GM19328 (cell line): Measurements from ENCODE around the gene KIF26B.
"Not testable (repeated sequence)": the region's sequence is repeated elsewhere in the genome, so short reads cannot be mapped to it uniquely, and the experiment has no call there.

ENCODE experiments used
- ATAC-seq: cut with Tn5 transposase; IDR thresholded peaks from one replicate; pipeline ENCODE4 v1.9.1; 2021; ENCODE audit warnings: mild to moderate bottlenecking, moderate library complexity; ENCODE audit not compliant: unreplicated experiment

KIF26B gene

DNA sequence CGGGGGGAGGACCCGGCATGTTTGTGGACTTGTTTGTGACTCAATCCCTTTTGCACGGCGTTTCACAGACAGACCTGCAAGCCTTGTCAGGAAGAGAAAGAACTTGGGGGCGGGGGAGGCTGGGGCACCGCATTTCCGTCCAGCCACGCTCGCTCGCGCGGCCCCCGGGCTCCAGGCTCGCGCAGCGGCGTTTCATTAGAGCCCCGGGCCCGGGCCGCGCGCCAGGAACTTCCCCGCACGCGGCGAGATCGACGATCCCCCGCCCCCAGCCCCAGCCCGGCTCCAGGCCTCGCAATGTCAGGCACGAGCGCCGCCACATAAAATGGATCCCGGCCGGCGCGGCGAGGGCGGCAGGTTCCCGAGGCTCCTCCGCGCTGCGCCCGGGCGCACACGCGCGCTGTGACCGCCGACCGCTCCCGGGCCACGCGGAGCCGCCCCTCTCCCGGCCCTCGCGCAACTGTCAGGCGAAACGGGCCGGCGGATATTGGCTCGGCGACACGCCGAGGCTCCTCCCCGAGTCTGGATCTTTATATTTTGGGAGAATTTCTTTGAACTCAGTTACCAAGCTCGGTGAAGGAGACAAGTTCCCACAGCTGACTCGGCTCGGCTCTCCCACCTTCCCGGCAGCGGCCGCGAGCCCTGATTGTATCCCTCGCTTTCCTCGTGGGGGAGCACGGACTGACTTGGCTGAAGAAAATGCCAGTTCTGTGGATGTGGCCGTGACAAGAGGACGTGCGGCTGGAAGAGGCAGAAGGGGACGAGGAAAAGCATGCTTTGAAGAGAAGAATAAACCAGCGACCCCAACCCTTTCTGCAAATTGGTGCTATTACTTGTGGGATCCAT is at the start of gene KIF26B:
Gene KIF26B, plus strand, starts transcription at position 557 of the 843 bp plus-strand sequence. CDS start 440 bp downstream, outside the sequence.
- no peak for ATAC-seq

DNA sequence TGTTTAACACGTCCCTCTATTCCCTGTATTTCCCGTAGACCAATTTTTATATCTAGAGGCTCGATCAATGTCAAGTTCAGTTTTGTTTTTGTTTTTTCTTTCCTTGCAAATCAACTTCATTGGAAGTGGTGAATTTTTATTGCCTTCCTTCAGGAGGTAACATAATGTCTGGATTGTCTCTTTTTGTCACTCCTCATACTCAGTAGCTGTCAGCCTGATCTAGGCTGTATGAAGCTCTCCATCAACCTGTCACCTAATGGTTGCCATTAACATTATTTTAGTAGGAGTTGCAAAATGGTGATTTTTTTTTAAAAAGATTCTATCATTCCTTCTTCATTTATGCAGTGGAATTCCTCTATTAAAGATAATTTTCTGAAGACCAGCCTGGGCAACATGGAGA is 49.7 kb upstream of the KIF26B start:
- no peak for ATAC-seq

DNA sequence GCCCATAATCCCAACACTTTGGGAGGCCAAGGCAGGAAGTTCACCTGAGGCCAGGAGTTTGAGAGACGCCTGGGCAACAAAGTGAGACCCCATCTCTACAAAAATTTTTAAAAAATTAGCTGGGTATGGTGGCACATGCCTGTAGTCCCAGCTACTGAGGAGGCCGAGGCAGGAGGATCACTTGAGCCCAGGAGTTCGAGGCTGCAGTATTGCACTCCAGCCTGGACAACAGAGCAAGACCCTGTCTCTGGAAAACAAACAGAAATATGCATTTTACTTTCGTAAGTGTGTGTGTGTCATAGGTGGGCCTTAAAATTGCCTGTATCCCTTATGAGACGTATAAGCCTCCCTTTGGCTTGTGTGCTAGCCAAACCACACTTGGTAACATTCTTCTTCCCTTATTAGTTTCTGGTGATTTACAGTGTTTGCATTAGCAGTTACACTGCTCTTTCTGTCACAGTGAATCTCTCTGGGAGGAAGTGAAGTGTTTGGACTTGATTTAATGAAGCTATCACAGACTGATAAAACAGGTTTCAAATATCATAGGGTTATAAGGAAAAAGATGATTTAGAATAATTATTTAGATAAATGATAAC is 48.9 kb upstream of the KIF26B start:
- ATAC-seq: no peak

DNA sequence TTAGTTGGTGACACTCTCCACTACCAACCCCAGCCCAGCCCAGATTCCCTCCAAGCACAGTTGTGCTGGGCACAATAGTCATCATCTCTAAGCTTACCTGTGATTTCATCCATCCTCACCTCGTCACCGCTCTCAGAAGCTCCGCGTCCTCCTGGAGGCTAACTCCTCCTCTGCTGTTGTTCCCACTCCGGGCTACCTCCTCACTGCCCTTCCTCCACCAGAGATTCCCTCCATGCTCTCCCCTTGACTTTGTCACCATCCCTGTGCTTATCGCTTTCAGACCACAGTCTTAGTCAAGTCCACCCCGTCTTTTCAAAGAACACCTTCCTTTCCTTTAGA is 47.0 kb upstream of the KIF26B start:
- ATAC-seq: no peak

DNA sequence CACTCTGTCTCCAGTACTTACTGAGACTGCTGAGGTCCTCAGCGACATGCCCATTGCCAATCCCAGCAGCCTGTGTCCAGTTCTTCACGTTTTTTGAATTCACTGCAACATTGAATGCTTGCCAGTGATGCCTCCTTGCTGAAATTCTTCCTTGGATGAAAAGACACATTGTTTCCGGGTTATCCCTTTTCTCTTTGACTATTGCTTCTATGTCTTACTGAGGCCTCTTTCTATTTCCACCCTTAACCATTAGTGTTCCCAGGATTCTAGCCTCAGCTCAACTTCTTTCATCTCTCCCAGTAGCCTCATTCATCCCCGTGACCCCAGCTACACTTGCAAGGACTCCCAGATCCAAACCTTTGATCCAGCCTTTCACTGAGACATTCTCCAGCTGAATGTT is 46.5 kb upstream of the KIF26B start:
- ATAC-seq: no peak

DNA sequence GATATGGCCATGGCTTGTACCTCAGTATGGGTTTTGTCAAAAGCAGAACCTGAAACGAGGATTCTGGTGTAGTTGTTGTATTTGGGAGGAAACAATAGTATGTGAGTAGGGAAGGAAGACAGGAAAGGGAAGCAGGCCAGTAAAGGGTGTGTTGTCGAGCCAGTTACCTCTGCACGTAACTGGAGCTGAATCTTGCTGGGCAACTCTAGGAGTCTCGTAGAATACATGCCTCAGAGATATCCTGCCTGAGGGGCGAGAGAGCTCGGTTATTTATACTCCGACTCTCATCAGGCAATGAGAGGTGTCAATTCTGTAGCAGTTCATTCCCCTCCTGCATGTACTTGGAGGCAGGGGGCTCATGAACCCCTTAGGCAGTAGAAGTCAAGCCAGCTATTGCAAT is 45.9 kb upstream of the KIF26B start:
- ATAC-seq: no peak

DNA sequence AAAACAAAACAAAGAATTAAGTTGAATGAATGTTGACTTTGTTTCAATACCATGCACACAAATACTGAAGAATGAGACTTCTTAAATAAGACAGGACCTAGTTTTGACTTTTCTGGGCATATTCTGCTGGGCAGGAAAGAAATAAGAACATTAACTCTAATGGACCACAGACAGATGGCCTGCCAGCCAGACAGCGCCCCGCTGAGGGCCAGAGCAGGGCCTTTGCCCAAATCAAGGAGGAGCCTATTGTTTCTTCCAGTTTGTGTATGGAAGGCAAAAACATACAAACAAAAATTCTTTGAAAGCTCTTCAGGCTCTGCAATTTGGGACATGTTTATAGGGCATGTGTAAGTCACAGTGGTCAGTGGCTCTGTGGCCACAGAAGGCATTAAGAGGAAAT is 44.4 kb upstream of the KIF26B start:
- ATAC-seq: no peak

DNA sequence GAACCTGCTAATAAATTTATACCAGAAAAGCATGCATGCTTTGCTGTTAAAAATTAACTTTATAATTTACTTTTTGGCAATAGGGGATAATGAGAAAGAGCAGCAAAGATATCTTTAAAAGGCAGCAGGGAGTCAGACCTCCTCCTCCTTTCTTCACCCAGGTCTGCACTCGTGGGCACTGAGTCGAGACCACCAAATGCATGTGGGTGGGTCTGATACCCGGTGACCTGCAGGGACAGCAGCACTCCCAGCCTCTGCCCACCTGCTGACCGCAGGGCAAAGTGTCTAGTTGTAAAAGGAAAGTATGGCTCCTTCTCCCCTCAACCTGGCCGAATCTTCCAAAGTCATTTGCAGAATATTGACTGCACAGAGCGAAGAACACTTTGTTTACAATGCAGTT is 43.7 kb upstream of the KIF26B start:
- no peak for ATAC-seq

DNA sequence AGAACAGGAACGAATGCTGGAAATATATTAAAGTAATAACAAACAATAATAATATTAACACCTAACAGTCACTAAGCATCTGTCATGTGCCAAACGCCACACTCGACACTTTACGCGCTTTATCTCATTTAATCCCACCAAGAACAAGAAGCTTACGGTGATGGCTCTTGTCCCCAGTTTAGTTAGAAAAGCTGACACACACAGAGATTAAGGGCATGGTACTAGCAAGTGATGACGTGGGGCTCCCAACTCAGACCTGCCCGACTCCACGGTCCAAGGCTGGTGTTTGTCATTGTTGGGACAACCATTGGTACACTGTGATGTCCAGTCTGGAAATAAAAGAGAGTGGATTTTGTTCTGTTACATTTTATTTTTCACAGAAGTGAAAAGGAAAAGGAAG is 41.1 kb upstream of the KIF26B start:
- no peak for ATAC-seq

DNA sequence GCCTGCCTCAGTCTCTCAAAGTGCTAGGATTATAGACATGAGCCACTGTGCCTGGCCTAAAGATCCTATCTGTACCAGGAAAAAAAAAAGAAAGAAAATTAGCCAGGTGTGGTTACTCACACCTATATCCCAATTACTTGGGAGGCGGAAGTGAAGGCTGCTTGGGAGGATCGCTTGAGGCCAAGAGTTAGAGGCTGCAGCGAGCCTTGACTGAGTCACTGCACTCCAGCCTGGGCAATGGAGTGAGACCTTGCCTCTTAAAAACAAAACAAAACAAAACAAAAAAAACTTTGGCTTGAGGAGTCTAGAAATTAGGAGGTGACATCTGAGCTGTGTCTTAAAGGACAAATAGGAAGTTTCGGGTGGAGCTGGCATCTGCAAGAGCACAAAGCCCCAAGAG is 38.7 kb upstream of the KIF26B start:
- no peak for ATAC-seq

DNA sequence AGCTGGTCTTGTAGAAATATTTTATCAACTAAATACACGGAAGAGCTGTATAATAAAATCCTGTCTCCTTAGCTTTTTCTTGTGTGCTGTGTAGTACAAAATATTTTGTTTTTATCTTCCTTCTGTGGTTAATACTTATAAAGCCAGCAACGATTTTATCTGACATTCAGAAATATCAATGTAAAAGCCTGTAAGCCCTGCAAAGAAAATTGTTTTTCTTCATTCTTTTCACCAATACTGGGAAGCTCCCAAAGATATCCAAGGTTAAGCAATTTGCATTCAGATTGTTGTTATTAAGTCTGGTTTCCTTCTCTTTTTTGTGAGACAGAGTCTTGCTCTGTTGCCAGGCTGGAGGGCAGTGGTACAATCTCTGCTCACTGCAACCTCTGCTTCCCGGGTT is 38.0 kb upstream of the KIF26B start:
- ATAC-seq: no peak

DNA sequence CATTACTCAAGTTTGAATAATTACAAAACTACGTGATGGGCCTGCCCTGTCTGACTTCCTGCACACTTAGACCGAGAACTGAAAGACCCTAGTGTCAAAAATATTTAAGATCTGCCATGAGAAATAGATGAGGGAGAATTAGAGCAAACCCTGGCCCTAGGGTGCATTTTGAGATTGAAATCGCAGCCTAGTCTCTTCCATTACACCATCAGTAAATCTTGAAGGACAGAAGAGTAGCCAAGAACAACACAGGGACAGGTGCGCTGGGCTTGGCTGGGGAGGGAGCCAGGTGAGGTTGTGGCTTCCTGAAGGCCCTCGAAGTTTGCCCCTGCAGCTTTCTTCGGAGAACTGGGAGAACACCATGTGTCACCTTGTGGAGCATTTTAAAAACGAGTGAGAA is 36.7 kb upstream of the KIF26B start:
- no peak for ATAC-seq

DNA sequence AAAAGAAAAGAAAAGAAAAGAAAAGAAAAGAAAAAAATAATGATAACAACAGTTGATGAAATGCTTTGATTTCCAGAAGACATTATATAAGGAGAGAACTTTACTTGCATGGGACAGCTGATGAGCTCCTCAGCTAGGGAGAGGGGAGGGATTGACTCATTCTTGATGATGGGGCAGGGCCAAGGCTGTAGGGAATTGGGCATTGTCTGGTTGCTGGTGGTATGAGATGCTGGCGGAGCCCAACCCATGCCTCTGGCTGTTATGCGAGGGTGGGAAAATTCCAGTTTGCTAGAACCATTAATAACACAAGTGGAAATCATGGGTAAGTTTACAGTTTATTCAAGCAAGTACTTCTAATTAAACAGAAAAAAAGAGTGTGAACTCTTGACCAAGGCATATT is 36.0 kb upstream of the KIF26B start:
- ATAC-seq: no peak

DNA sequence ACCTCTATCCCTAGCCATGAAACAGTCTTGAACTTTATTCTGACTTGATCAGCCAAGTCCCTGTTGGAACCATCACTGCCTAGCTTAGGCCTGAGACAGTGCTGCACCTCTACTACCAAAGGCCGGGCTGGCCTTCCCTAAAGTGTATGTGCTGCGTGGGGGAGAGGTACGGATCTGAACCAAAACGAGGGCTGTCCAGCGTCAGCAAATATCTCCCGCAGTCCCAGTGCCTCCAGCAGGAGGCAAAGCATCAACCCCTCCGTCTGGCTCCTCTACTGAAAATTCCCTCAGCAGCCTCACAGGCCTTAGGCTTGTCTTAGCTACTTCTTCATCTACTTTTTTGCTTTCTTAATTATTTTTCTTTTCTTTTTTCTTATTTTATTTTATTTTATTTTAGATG is 33.3 kb upstream of the KIF26B start:
- ATAC-seq: no peak

DNA sequence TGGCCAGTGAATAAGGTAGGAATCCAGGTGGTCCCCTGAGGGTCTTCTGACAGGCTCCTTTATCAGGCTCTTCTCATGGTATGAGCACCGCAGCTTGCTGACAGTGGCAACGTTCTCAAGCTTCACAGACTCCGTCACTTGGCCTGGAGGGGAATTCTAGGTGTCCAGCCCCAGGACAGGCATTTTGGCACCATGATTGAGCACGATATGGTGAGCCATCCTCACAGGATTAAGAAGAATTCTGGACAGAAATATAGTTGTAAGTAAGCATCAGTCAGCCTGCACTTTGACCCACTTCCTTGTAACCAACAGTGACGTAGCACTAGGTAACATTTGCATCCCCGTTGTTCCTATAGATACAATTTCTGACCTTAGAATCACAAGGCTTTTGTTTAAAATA is 30.5 kb upstream of the KIF26B start:
- no peak for ATAC-seq

DNA sequence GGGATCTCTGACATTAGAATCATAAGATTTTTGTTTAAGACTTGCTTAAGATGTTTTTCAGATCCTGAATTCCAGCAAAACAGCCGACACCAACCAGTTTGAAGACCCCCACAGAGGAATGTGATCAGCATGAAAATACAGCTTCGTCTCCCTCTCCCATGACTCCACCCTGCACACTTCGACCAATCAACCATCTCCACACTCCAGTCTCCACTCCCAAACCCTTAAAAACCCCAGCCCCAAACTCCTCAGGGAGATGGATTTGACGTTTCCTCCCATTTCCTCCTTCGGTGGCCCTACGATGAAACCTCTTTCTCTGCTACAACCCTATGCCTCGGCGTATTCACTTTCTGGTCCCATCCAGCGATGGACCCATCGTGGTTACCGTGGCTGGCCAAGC is 30.1 kb upstream of the KIF26B start:
- no peak for ATAC-seq

DNA sequence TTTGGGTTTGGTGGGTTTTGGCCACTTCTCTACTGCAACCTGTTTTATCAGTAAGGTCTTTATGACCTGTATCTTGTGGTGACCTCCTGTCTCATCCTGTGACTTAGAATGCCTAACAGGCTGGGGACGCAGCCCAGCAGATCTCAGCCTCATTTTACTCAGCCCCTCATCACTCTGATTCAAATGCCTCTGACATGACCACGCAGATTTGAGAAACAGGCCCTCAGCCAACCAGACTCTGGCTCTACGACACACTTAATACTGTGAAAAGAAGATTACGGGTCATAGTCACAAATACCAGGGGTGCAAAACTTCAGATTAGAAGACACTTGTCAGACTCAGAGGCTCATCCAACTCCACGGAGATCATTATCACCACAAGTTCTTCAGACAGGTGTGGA is 28.3 kb upstream of the KIF26B start:
- no peak for ATAC-seq

DNA sequence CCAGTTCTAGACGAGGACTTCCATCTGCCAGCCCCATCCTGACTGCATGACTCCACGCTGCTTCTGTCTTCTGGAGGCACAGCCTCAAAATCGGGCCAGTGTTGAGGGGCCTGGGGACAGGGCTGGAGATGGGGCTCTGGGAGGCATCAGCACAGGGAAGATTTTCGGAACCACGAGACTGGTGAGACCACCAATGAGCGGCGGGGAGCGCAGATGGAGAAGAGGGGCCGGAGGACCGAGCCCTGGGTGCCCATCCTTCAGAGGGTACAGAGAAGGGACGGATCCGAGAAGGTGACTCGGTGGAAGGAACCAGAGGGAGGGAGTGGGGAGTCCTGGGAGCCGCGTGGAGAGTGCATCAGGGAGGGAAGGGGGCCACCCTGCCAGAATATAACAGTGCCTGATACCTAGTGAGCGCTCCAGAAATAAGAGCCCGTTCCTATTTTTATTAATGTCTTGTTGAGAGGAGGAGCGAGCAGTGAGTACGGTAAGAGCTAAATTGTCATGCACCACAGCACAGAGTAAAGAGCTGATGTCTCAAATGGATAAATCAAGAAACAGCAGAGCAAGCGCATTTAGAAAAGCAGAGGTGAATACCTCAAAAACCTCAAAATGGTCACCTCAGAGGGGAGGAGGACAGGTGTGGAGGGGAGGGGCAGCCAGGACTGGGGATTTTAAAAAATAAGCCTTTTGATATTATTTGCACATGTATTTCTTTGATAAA is 26.2 kb upstream of the KIF26B start:
- no peak for ATAC-seq

DNA sequence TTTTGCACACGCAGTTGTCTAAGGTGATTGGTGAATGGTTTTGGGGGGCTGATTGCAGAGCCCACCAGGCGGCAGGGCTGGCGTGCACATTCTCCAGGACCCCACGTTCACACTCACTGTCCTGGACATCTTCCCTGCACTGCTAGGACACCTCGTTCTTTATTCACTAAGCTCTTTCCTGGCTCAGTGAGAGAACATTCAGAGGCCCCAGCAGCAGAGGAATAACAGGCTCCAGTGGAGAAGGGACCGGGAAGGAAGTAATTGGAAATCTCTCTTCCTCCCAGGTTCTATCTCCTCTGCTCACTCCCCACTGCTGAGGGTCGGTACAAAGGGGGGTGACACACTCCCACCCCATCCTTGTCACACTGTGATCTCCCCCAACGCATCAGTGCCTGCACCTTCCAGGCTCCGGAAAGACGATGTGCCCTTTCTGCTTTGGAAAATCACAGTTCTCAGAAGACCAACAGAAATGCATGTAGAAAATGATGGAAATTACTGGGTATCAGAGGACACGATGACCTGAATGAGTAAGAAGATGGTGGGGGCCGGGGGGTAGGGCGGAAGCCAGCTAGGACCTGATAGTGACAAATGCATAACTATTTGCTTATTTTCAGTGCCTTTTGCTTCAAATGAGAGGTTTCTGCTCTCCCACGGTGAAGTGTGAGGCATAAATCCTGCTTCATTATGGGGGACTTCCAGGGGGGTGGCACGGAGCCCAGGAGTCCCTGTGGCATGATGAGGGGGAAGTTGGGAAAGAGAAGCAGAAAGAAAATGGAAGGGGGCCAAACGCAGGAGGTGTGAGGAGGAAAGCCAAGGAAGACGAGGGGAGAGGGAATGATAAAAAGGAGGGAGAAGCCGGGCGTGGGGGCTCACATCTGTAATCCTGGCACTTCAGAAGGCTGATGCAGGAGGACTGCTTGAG is 25.2 kb upstream of the KIF26B start:
- no peak for ATAC-seq

DNA sequence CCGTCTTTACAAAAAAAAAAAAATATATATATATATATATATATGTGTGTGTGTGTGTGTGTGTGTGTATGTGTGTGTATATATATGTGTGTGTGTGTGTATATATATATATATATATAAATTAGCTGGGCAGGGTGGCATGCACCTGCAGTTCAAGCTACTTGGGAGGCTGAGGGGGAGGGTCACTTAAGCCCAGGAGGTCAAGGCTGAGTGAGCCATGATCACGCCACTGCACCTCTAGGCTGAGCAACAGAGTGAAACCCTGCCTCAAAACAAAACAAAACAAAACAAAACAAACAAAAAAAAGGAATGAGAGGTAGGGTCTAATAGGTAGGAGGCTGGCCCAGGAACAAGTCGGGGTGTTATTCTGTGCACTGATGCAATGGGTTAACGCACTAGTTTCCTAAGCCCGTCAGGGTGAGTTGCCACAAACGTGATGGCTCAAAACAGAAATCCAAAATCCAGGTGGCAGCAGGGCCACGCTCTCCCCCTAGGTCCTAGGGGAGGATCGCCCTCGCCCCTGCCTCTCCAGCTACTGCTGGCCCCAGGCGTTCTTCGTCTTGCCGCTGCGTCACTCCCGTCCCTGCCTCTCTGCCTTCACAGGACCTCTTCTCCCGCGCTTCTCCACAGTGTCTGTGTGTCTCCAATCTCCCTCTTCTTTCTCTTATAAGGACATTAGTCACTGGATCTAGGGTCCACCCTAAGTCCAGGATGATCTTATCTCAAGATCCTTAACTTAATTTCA is 24.3 kb upstream of the KIF26B start:
- ATAC-seq: not testable (repeated sequence)
